Dedifferentiated amniotic fluid mesenchymal stem cell (primary cell): ENCODE results near the gene STK10.
"Not testable (repeated sequence)": the region's sequence is repeated elsewhere in the genome, so short reads cannot be mapped to it uniquely, and the experiment has no call there.

Experiments
- DNase-seq: peaks from one replicate; pipeline ENCODE4 v3.0.0-alpha.2; 2016; ENCODE audit errors: extremely low spot score

The STK10 gene

DNA sequence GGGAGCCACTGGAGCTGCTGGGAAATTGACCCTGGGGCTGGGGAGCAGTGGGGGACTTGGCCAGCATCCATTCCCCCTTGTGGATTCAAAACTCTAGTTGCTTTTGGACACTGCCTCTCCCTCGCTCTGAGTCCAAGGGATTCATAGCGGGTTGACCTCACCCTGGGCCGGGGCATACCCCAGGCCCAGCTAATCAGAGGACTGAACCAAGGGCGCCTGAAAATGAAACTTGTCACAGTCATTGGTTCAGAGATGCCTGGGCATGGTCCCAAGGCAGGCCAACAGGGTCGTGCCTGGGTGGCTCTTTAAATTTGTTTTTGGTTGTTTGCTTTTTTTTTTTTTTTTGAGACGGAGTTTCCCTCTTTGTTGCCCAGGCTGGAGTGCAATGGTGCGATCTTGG lies 22.6 kb downstream of the STK10 start:
- no peak for DNase-seq

DNA sequence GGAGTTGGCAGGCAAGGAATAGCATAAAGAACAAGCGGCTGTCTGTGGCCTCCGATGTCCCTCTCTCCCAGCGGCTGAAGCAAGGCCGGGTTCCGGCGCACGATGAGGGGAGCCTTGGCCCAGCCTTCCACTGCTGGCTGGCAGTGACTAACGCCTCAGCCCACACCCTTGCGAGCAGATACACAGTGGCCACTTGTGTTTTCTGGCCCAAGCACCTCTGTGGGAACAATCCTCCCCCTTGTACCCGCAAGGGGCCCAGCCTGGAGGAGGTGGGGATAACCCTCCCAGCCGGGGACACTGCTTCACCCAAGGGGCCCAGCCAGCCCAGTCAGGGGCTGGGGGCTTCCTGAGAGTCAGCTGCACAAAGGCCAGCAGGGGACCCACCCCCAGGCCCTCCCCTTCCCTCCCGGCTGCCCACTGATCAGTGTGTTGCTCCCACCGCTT lies 23.2 kb downstream of the STK10 start:
- DNase-seq, result no peak

DNA sequence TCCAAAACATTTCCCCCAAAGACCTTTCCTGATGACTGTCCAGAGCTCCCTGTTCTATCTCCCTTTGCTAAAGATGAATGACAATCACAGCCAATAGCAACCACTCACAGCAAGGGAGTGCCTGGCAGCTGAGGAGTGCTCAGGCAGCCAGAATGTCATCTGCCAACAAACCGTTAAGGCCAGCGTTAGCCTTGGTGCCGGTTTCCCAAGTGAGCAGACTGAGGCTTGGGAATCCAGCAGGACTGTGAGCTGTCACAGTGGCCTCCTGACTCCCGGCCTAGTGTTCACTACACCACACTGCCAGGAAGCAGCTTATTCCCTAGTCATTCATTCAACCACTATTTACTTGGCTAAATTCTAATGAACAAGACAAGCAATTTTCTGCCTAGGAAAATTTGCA lies 24.7 kb downstream of the STK10 start:
- no peak for DNase-seq

GRCh38 chr5:172162987-172163343 lies 25.1 kb downstream of the STK10 start:
- DNase-seq, result no peak

- no peak for DNase-seq
Observed at GRCh38 chr5:172162323-172162986, 25.6 kb downstream of the STK10 start.

- DNase-seq, result no peak
Observed at GRCh38 chr5:172160506-172160905, 27.5 kb downstream of the STK10 start.

GRCh38 chr5:172159016-172159415 lies 29.0 kb downstream of the STK10 start:
- DNase-seq, result no peak

DNA sequence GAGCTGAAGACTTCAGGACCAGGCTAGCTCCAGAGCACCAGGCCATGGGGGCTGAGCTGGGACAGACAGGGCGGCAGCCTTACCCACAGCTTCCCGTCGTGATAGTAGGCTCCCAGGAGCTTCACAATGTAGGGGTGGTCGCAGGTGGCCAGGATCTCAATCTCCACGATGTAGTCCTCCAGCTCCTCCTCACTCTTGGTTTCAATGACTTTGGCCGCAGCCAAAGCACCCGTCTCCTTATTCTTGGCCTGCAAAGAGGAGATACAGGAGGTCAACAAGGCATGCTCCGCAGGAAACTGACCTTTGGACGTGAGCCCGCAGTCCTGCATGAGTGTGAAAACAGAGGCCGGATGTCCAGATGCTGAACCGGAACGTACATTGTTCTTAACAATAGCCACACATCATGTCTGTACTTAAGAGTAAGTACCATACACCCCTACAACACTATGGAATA lies 31.5 kb downstream of the STK10 start:
- DNase-seq, result no peak

DNA sequence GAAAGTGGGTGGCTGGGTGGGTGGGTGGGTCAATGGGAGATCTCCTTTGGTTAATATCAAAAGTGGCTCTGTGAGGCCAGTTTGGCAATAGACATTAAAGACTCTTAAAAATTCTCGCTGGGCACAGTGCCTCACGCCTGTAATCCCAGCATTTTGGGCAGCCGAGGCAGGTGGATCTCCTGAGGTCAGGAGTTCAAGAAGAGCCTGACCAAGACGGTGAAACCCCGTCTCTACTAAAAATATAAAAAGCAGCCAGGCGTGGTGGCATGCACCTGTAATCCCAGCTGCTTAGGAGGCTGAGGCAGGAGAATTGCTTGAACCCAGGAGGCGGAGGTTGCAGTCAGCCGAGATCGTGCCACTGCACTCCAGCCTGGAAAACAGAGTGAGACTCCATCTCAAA lies 32.9 kb downstream of the STK10 start:
- DNase-seq, result not testable (repeated sequence)

DNA sequence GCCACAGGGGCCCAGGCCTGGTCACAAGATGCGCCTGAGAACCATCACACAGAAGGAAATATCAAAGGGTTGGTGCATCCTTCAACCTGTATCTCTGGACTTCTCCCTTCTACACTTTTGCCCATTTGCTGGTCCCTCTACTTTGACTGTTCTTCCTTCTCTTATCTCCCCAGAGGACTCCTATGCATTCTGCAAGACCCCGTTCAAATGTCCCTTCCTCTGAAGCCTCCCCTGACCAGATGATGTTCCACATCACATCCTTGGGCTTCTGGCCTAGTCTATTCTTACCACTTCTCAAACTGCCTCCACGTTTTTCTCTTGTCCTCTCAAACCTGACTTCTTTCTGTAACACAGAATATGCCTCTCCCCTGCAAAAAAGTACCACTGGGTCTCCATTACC lies 34.3 kb downstream of the STK10 start:
- DNase-seq, result no peak

DNA sequence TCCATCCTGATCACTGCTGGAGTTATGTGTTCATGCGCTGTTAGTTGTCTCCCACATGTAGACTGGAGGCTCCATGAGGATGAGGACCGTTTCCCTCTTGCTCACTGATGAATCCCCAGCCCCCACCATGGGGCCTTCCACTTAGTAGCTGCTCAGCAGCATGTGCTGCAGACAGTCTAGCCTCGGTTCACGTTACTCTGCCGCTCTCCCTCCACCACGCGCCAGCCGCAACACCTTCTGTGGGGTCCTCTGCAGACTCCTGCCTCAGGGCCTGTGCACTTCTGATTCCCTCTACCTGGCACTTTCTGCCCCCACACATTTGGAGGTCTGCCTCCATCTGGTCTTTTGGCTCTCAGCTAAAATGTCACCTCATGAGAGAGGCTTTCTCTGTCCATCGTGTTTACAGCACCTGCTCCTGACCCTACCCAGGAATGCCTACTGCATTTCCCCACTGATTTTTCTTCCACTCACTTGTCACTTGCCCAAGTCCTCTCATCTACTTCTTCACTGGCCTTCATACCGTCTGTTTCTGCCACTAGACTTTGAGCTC lies 36.3 kb downstream of the STK10 start:
- DNase-seq, result no peak

DNA sequence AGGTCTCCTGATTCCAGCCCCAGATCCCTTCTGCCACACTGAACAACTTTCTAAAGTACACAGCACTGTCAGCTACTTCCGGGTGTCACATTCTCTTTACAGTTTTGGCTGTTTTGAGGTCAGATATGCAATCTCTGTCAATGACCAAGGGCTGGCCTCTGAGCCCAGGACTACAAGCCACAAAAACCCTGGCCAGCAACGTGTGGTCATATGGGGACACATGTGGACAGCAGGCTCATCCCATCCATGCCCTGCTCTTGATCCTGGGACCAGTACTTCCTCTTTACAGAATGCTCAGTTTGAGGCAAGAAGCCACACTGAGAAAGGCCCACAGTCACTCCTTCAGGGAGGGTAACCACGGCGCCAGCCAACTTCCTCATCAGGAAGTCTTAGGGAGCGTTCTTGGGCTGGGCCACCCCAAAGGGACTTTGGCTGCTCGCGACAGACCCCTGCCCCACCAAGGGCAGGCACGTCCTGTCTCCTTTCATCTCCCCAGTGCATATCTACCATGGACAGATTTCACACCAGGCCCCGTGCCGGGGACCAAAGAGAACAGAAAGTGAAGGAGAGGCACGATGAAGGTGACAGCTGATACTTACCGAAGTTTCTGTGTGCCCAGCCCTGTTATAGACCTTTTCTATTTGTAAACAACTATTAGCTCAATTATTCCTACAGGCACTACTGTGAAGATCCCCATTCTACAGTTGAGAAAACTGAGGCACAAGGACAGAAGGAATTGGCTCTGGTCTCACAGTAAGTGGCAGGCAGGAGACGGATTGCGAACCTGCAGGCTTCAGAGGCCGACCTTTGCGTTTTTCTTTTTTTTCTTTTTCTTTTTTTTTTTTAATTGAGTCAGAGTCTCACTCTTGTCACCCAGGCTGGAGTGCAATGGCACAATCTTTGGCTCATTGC lies 37.3 kb downstream of the STK10 start:
- no peak for DNase-seq

DNA sequence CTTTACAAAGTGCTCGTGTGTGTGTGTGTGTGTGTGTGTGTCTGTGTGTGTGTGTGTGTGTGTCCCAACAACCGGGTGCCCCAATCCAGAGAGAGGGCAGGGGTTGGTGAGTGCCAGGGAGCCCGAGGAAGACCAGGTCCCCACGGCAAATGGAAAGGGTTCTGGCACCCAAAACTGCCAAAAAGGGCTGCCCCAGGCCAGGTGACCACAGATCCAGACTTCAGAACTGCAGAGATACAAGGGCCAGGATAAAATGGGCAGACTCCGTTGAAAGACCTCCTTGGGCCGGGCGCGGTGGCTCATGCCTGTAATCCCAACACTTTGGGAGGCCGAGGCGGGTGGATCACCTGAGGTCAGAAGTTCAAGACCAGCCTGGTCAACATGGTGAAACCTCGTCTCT lies 38.5 kb downstream of the STK10 start:
- DNase-seq, result not testable (repeated sequence)

DNA sequence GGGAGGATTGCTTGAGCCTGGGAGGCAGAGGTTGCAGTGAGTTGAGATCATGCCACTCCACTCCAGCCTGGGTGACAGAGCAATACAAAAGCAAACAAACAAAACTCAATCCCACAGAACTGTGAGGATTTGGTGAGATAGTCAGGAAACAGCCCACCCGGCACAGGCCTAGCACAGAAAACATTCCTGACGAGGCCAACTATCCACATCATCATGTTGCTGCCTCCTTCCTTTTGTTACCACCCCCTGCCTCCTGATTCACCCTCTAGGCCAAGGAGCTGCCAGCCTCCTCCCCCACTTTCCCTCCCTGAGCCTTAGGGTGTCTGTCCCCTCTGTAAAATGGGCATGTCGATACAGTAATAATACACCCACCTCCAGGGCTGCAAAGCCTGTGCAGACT lies 39.0 kb downstream of the STK10 start:
- peak; percentile 17 for DNase-seq

DNA sequence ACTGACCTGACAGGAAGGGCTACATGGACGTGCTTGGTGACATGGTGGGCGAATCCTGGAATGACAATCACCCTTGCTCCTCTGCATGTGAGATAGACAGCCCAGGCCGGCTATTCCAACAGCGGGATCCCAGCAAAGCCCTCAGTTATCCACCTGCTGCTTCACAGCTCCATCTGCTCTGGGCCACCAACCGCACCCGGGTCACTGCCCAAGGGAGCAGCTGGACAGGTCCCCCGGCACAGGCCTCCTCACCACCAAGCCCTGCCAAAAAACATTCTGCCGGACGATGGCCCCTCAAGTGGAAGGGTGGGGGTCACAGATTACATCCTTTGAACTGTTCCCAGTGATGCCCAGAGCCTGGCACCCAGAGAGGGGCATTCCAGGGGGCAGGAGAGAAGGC lies 39.6 kb downstream of the STK10 start:
- DNase-seq, result no peak

GRCh38 chr5:172147857-172148256 lies 40.2 kb downstream of the STK10 start:
- DNase-seq, result no peak

- no peak for DNase-seq
Observed at GRCh38 chr5:172146748-172147092, 41.3 kb downstream of the STK10 start.

- DNase-seq, result no peak
Observed at GRCh38 chr5:172145870-172146747, 41.9 kb downstream of the STK10 start.

GRCh38 chr5:172144931-172145869 lies 42.8 kb downstream of the STK10 start:
- DNase-seq, result no peak

DNA sequence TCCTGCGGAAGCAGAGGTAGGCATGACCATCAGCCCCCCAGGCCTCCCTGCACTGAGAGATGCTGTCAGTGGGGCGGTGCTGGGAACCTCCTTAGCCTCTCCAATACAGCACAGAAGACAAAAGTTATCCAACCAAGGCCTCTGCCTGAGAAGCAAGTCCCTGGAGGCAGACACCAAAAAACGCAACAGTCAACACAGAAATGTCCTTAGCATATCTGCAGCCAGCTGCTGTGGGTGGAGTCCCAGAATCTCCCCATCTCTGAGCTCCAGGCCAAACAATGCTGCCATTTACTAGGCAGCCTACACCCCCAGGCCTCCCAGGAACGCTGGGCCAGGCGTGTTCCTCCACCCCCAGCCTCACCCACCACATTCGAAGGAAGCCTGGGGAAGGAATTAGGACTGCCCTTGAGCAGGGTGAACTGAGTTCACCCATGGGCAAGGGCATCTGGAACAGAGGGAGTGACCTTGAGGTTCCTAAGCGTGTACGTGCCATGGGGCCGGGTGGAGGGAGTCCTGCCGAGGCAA lies 43.7 kb downstream of the STK10 start:
- no peak for DNase-seq

DNA sequence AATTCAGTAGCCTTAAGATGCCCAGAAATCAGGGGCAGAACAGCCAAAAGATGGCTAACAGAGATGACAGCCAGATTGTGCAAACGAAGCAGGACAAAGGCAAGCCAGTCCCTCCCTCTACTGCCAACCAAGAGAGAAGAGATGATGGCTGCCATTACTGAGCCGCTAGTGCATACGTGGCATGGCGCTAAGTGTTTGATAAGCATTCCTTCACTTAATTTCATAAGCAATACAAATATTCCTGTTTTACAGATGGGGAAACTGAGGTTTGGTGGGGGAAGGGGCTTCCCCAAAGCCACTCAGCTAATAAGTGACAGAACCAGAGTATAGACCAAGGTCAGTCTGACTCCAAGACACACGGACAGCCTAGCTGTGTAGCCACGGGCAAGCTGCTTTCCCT lies 44.1 kb downstream of the STK10 start:
- DNase-seq, result no peak
